H9 (cell line): ENCODE data around the gene METRNL. TPM values are rescaled to one million over a fixed set of nuclear protein-coding genes. Genes with fewer than 3 reads are reported as not detected.

Experiments used
- DNase-seq: peaks from one replicate; pipeline ENCODE4 v3.0.0-alpha.2; 2017
- H2AFZ ChIP-seq: one replicate; pipeline ENCODE4 v1.6.1; 2013; ENCODE audit warnings: mild to moderate bottlenecking, low read length, control low read depth, moderate library complexity
- H2AK5ac ChIP-seq: 2 replicates; pipeline ENCODE4 v1.6.1; 2013; ENCODE audit warnings: low read length, control low read depth, mixed read lengths; ENCODE audit not compliant: insufficient read length
- H2BK120ac ChIP-seq: one replicate; pipeline ENCODE4 v1.6.1; 2013; ENCODE audit warnings: low read depth, mild to moderate bottlenecking, low read length, control low read depth, inconsistent platforms; ENCODE audit not compliant: poor library complexity, severe bottlenecking
- H2BK12ac ChIP-seq: 2 replicates; pipeline ENCODE4 v1.6.1; 2013; ENCODE audit warnings: low read length, control low read depth, mixed read lengths, low read depth; ENCODE audit not compliant: insufficient read length
- H2BK15ac ChIP-seq: 2 replicates; pipeline ENCODE4 v1.6.1; 2013; ENCODE audit warnings: low read depth, low read length, control low read depth
- H2BK20ac ChIP-seq: one replicate; pipeline ENCODE4 v1.6.1; 2013; ENCODE audit warnings: low read depth, mild to moderate bottlenecking, low read length, control low read depth, inconsistent platforms; ENCODE audit not compliant: poor library complexity, severe bottlenecking
- H2BK5ac ChIP-seq: 2 replicates; pipeline ENCODE4 v1.6.1; 2013; ENCODE audit warnings: low read length, control low read depth, mixed read lengths; ENCODE audit not compliant: insufficient read length
- H3K14ac ChIP-seq: 2 replicates; pipeline ENCODE4 v1.6.1; 2013; ENCODE audit warnings: low read length, control low read depth; ENCODE audit not compliant: insufficient read depth
- H3K18ac ChIP-seq: 2 replicates; pipeline ENCODE4 v1.6.1; 2013; ENCODE audit warnings: low read depth, mild to moderate bottlenecking, mixed read lengths, low read length, control low read depth; ENCODE audit not compliant: insufficient read length
- H3K23ac ChIP-seq: 2 replicates; pipeline ENCODE4 v1.6.1; 2013; ENCODE audit warnings: low read length, control low read depth, mixed read lengths, low read depth; ENCODE audit not compliant: insufficient read length
- H3K23me2 ChIP-seq: 2 replicates; pipeline ENCODE4 v1.6.1; 2013; ENCODE audit warnings: low read depth, mild to moderate bottlenecking, mixed read lengths, low read length, control low read depth; ENCODE audit not compliant: insufficient read length, poor library complexity, severe bottlenecking
- H3K27ac ChIP-seq: 2 replicates; pipeline ENCODE4 v1.5.1; 2013; ENCODE audit warnings: low read length, control low read depth, mixed read lengths, low read depth; ENCODE audit not compliant: insufficient read length
- H3K27me3 ChIP-seq: 2 replicates; pipeline ENCODE4 v1.6.1; 2013; ENCODE audit warnings: low read length, control low read depth, inconsistent platforms; ENCODE audit not compliant: insufficient read depth
- H3K4ac ChIP-seq: 2 replicates; pipeline ENCODE4 v1.6.1; 2013; ENCODE audit warnings: low read depth, mild to moderate bottlenecking, control low read depth, inconsistent platforms, low read length, moderate library complexity
- H3K4me1 ChIP-seq: 2 replicates; pipeline ENCODE4 v1.6.1; 2013; ENCODE audit warnings: low read length, control low read depth, inconsistent platforms; ENCODE audit not compliant: insufficient read depth
- H3K4me2 ChIP-seq: 2 replicates; pipeline ENCODE4 v1.6.1; 2013; ENCODE audit warnings: low read length, control low read depth, mixed read lengths; ENCODE audit not compliant: insufficient read length, insufficient read depth
- H3K56ac ChIP-seq: 2 replicates; pipeline ENCODE4 v1.6.1; 2013; ENCODE audit warnings: low read depth, mild to moderate bottlenecking, mixed read lengths, low read length, control low read depth; ENCODE audit not compliant: insufficient read length
- H3K79me1 ChIP-seq: 2 replicates; pipeline ENCODE4 v1.6.1; 2013; ENCODE audit warnings: low read depth, mild to moderate bottlenecking, moderate library complexity, low read length, control low read depth, inconsistent platforms; ENCODE audit not compliant: insufficient read depth, poor library complexity, severe bottlenecking
- H3K79me2 ChIP-seq: 2 replicates; pipeline ENCODE4 v1.6.1; 2013; ENCODE audit warnings: low read length, control low read depth, inconsistent platforms; ENCODE audit not compliant: insufficient read depth
- H3K9ac ChIP-seq: 2 replicates; pipeline ENCODE4 v1.6.1; 2013; ENCODE audit warnings: low read length, control low read depth, mixed read lengths; ENCODE audit not compliant: insufficient read length; ENCODE audit errors: extremely low read depth
- H3K9me3 ChIP-seq: one replicate; pipeline ENCODE4 v1.6.1; 2013; ENCODE audit warnings: low read depth, low read length, inconsistent platforms; ENCODE audit not compliant: control insufficient read depth
- H3T11ph ChIP-seq: one replicate; pipeline ENCODE4 v1.6.1; 2013; ENCODE audit warnings: mild to moderate bottlenecking, low read length, control low read depth, inconsistent platforms
- H4K20me1 ChIP-seq: one replicate; pipeline ENCODE4 v1.6.1; 2013; ENCODE audit not compliant: control insufficient read depth, insufficient read length, insufficient read depth
- H4K5ac ChIP-seq: 2 replicates; pipeline ENCODE4 v1.6.1; 2013; ENCODE audit warnings: low read depth, mild to moderate bottlenecking, mixed read lengths, low read length, control low read depth; ENCODE audit not compliant: insufficient read length
- H4K8ac ChIP-seq: replicated peaks from 2 replicates; pipeline ENCODE4 v1.6.1; 2013; ENCODE audit warnings: low read length, control low read depth, mixed read lengths, low read depth; ENCODE audit not compliant: insufficient read length
- H4K91ac ChIP-seq: 2 replicates; pipeline ENCODE4 v1.6.1; 2013; ENCODE audit warnings: low read depth, mild to moderate bottlenecking, moderate library complexity, mixed read lengths, low read length, control low read depth; ENCODE audit not compliant: insufficient read length
- H3K27ac Mint-ChIP-seq, 3 experiments: 2 replicates in 2 of 3; 3 replicates in 1 of 3; pipeline ENCODE4 v1.8.0; 2020 to 2021; ENCODE audit warnings: mixed read lengths in 3 of 3, mild to moderate bottlenecking in 1 of 3, moderate library complexity in 1 of 3
- H3K27me3 Mint-ChIP-seq: 2 replicates; pipeline ENCODE4 v1.8.0; 2021; ENCODE audit warnings: low read depth, mild to moderate bottlenecking, moderate library complexity, mixed read lengths
- H3K36me3 Mint-ChIP-seq, 3 experiments: 2 replicates in 2 of 3; 3 replicates in 1 of 3; pipeline ENCODE4 v1.8.0; 2020 to 2021; ENCODE audit warnings: low read depth in 3 of 3, mixed read lengths in 3 of 3; ENCODE audit not compliant: insufficient read depth in 1 of 3
- H3K4me1 Mint-ChIP-seq, 2 experiments: 2 replicates each; pipeline ENCODE4 v1.8.0; 2020; ENCODE audit warnings: mixed read lengths in 2 of 2
- H3K4me3 Mint-ChIP-seq, 2 experiments: 2 replicates in 1 of 2; 3 replicates in 1 of 2; pipeline ENCODE4 v1.8.0; 2020 to 2021; ENCODE audit warnings: mild to moderate bottlenecking in 2 of 2, mixed read lengths in 2 of 2, moderate library complexity in 1 of 2
- H3K9me3 Mint-ChIP-seq, 2 experiments: 2 replicates in 1 of 2; 3 replicates in 1 of 2; pipeline ENCODE4 v1.8.0; 2020; ENCODE audit warnings: mild to moderate bottlenecking in 2 of 2, mixed read lengths in 2 of 2, moderate library complexity in 1 of 2
- WGBS: extraction: QIAGEN DNeasy Blood & Tissue Kit; methylation state at CpG from one replicate; pipeline ENCODE4 v1.1.7; 2013; ENCODE audit warnings: missing lambda C conversion rate, low lambda C conversion rate, mixed read lengths; ENCODE audit not compliant: insufficient read length; ENCODE audit errors: extremely low coverage; 5-methylcytosine and 5-hydroxymethylcytosine counted together
- total RNA-seq: library from RNA; stranded (reverse); gene quantifications from 2 replicates; pipeline ENCODE4 v1.2.1, GENCODE V29; 2021
- TF ChIP-seq, protein P1 (sequence below): fragments of 200-600 bp; sonication (generic); conservative IDR thresholded peaks from 3 replicates; pipeline ENCODE4 v1.8.0; 2021; ENCODE audit warnings: antibody characterized with exemption, mild to moderate bottlenecking

The METRNL gene
- total RNA-seq, 1 experiment from 2014 or later = 21.4 TPM

DNA sequence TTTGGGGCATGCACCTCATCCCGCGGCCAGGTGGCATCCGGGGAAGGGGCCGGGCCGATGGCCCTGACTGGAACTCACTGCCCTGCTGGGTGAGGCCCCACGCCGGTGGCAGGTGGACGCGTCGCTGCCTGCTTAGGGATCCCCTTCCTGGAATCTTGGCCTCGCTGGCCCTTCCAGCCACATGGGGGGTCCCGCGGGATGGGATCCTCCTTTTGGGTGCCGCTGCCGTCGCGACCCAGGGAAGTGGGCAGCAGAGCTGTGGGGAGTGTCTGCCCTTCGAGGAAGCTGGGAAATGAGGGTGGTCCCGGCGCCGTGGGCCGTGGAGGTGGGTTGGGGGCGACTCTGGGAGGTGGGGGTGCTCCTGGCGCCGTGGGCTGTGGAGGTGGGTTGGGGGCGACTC lies 12.8 kb downstream of the METRNL start:
- DNase-seq = no peak
- H3K79me2 ChIP-seq = no peaks in the 10 kb centered on the region; the same call in 1 of the 2 replicates
- H2AFZ ChIP-seq = no peak overlapping the region
- Mint-ChIP-seq H3K4me1 (peaks cover 5 to 13% of the 10 kb centered on the region in 2 experiments; a peak in 3 of 4 replicates), H3K4me3 (no peak overlapping the region), H3K27me3 (no peaks in the 10 kb centered on the region), H3K36me3 (peaks cover 14 to 25% (median 23%) of the 10 kb centered on the region in 3 experiments), H3K27ac (no peak overlapping the region), H3K9me3 (no peaks in the 10 kb centered on the region)
- H3K9me3 ChIP-seq = no peaks in the 10 kb centered on the region
- no peak overlapping the region for H2BK15ac ChIP-seq
- no peak overlapping the region for H2BK5ac ChIP-seq
- no peak overlapping the region for H3K27ac ChIP-seq
- H3K14ac ChIP-seq = no peak overlapping the region
- H3K23me2 ChIP-seq = no peaks in the 10 kb centered on the region
- H4K20me1 ChIP-seq = no peaks in the 10 kb centered on the region
- WGBS = no CpG with 5 or more reads among the region's 26 CpGs
- no peak overlapping the region for H3T11ph ChIP-seq
- no peak overlapping the region for H2BK120ac ChIP-seq
- no peak overlapping the region for H3K56ac ChIP-seq
- no peaks in the 10 kb centered on the region for H3K27me3 ChIP-seq
- H4K5ac ChIP-seq = no peak overlapping the region
- TF ChIP-seq, protein P1, sequence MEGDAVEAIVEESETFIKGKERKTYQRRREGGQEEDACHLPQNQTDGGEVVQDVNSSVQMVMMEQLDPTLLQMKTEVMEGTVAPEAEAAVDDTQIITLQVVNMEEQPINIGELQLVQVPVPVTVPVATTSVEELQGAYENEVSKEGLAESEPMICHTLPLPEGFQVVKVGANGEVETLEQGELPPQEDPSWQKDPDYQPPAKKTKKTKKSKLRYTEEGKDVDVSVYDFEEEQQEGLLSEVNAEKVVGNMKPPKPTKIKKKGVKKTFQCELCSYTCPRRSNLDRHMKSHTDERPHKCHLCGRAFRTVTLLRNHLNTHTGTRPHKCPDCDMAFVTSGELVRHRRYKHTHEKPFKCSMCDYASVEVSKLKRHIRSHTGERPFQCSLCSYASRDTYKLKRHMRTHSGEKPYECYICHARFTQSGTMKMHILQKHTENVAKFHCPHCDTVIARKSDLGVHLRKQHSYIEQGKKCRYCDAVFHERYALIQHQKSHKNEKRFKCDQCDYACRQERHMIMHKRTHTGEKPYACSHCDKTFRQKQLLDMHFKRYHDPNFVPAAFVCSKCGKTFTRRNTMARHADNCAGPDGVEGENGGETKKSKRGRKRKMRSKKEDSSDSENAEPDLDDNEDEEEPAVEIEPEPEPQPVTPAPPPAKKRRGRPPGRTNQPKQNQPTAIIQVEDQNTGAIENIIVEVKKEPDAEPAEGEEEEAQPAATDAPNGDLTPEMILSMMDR = no peak
- no peak overlapping the region for H4K91ac ChIP-seq
- H3K79me1 ChIP-seq = no peaks in the 10 kb centered on the region
- no peak overlapping the region for H3K4me2 ChIP-seq
- no peak overlapping the region for H2AK5ac ChIP-seq
- no peak overlapping the region for H2BK12ac ChIP-seq
- no peak overlapping the region for H3K9ac ChIP-seq
- H3K23ac ChIP-seq = no peak overlapping the region
- no peak overlapping the region for H2BK20ac ChIP-seq
- no peaks in the 10 kb centered on the region; the same call in 1 of the 2 replicates for H3K4me1 ChIP-seq
- no peak overlapping the region for H3K4ac ChIP-seq
- H3K18ac ChIP-seq = no peak overlapping the region
- no peak overlapping the region for H4K8ac ChIP-seq
